HG03520 (cell line): ENCODE data around the gene PSMD12.
"Not testable (repeated sequence)": the region's sequence is repeated elsewhere in the genome, so short reads cannot be mapped to it uniquely, and the experiment has no call there.

Source experiments
- ATAC-seq: cut with Tn5 transposase; IDR thresholded peaks from one replicate; pipeline ENCODE4 v1.9.1; 2021; ENCODE audit warnings: mild to moderate bottlenecking, moderate library complexity; ENCODE audit not compliant: unreplicated experiment

Gene PSMD12

DNA sequence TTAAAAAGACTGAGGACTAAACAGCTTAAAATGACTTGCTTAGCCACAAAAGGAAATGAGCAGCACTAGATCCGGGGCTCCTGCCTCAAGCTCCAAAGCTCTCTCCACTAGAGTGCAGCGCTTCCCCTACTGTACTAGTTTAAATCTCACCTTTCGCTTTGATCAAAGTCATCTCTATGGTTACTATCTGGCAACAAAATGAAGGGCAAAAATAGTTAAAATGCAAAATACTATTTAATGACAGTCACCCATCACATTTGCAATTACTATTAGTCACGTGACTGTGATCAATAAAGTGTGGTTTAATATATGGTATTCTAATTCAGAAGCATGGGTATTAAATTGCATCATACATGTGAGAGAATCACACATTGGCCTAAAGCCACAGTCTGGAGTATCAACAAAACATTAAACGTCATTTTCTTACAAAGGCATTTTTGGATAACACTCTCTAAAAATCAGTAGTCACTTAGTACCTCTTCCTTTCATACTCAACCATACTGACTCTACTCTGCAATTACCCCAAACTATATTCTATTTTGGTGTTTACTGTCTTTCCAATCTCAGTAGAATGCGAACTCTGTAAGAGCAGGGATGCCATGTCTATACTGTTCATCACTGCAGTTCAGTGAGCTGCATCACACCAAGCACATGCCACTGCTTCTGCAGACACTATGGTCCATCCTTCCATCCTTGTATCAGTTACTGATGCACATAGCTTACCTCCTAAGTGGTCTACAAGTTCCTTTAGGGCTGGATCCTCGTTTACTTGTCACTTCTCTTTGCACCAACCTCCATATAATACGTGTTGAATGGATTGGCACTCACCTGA, 6.2 kb downstream of the PSMD12 start:
- ATAC-seq = no peak

GRCh38 chr17:67358612-67359011, 7.8 kb downstream of the PSMD12 start:
- no peak for ATAC-seq

GRCh38 chr17:67353929-67354574, 12.3 kb downstream of the PSMD12 start:
- no peak for ATAC-seq

DNA sequence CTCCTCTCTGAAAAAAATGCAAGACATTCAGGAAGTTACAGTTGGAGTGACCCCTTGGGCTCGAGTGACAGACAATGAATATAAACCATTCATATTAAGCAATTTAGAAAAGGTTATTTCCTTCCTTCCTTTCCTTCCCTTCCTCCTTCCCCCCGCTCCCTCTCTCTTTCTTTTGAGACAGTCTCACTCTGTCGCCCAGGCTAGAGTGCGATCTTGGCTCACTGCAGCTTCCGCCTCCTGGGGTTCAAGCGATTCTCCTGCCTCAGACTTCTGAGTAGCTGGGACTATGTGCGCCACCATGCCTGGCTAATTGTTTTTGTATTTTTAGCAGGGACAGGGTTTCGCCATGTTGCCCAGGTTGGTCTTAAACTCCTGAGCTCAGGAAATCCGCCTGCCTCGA, 13.2 kb downstream of the PSMD12 start:
- no peak for ATAC-seq

- no peak for ATAC-seq
Observed at GRCh38 chr17:67349420-67349819, 17.0 kb downstream of the PSMD12 start.

DNA sequence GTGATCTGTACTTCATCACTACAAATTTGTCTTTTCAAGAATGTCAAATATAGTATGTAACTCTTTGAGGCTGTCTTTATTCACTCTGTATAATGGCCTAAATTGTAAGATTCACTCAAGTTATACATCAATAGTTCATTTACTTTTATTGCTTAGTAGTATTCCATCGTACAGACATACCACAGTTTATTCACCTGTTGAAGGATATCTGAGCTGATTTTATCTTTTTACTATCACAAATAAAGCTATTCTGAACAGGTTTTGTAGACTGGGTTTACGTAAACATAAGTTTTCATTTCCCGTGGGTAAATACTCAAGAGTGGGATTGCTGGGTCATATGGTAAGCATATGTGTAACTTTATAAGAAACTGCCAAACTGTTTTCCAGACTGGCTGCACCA, 18.6 kb downstream of the PSMD12 start:
- no peak for ATAC-seq

- no peak for ATAC-seq
Observed at GRCh38 chr17:67343237-67343636, 23.1 kb downstream of the PSMD12 start.

GRCh38 chr17:67338353-67338752, 28.0 kb downstream of the PSMD12 start:
- not testable (repeated sequence) for ATAC-seq

DNA sequence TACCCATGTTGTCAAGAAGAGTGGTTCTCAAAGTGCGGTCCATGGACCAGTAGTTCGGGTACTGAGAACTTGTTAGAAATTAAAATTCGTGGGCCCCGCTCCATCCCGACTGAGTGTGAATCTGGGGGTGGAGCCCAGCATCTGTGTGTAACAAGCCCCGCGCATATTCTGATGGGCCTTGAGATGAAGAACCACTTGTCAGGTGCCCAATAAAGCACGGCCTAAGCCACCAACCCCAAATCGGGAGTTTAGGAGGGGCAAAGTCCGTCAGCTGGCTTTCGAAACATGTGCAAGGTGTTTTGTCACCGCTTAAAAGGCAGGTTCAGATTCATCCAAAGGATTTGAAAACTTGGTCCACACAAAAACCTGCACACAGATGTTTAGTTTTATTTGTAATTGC, 29.5 kb downstream of the PSMD12 start:
- no peak for ATAC-seq

- no peak for ATAC-seq
Observed at GRCh38 chr17:67335245-67335835, 31.0 kb downstream of the PSMD12 start.

DNA sequence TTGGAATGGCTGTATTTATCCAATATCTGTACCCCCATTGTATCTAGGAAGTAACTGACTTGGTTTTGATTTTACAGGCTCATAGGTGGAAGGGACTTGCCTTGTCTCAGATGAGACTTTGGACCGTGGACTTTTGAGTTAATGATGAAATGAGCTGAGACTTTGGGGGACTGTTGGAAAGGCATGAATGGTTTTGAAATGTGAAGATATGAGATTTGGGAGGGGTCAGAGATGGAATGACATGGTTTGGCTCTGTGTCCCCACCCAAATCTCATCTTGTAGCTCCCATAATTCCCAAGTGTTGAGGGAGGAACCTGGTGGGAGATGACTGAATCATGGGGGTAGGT, 34.2 kb downstream of the PSMD12 start:
- not testable (repeated sequence) for ATAC-seq

- ATAC-seq = not testable (repeated sequence)
Observed at GRCh38 chr17:67331381-67332161, 34.8 kb downstream of the PSMD12 start.

DNA sequence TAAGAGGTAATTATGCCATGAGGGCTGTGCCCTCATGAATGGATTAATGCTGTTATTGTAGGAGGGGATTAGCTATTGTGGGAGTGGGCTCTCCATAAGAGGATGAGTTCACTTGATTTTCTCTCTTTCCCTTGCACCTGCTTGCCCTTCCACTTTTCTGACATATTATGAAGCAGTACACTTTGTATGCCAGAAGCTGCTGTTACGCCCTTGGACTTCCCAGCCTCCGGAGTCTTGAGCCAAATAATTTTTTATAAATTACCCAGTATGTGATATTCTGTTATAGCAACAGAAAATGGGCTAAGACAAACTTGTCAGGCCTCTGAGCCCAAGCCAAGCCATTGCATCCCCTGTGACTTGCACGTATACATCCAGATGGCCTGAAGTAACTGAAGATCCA, 38.4 kb downstream of the PSMD12 start:
- no peak for ATAC-seq

GRCh38 chr17:67326959-67327745, 39.2 kb downstream of the PSMD12 start:
- ATAC-seq = not testable (repeated sequence)

DNA sequence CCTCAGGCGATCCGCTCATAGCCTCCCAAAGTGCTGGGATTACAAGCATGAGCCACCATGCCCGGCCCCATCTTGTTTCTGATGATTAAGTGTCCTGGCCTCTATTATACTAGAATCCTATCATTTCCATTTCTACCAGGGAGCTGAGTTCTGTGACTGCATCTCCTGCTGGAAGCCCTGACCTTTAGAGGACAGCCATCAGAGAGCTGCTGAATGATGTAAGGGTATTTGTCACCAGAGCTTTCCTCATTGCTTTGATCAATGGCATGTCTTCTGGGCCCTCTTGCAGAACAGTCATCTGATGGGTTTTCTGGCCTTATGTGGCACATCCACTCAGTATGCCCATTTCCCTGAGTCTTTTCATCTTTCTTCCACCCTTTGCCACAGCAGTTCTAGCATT, 39.9 kb downstream of the PSMD12 start:
- no peak for ATAC-seq

GRCh38 chr17:67324330-67324729, 42.0 kb downstream of the PSMD12 start:
- ATAC-seq = no peak

GRCh38 chr17:67323445-67323844, 42.9 kb downstream of the PSMD12 start:
- ATAC-seq = no peak

DNA sequence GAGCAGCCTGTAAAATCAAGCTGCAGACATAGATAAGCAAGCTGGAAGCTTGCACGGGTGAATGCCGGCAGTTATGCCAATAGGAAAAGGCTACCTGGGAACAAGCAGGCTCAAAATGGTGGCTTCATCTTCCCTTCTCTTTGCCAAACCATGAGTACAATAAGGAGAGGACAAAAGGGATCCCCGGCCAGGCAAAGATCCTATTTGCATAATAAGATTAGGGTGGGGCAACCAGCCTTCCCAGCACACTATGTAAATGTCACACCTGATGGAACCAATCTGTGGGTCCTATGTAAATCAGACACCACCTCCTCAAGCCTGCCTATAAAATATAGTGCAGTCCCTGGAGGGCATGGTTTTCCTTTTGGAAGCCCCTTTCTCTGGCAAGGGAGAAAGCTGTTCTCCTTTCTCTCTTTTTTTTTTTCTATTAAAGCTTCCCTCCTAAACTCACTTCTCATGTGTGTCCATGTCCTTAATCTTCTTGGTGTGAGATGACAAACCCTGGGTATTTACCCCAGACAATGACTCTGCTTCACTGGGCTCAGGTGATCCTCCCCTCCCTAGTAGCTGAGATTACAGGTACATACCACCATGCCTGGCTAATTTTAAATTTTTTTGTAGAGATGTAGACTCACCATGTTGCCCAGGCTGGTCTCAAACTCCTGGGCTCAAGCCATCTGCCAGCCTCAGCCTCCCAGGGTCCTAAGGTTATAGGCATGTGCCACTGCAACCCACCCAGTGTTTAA, 44.2 kb downstream of the PSMD12 start:
- no peak for ATAC-seq

- not testable (repeated sequence) for ATAC-seq
Observed at GRCh38 chr17:67321486-67321885, 44.9 kb downstream of the PSMD12 start.

- no peak for ATAC-seq
Observed at GRCh38 chr17:67316781-67317180, 49.6 kb downstream of the PSMD12 start.
